Measurements from ENCODE around the gene ZNF415. TPM values are rescaled to one million over a fixed set of nuclear protein-coding genes. Genes with fewer than 3 reads are reported as not detected.
A peak's percentile ranks its signal among the peaks of the same experiment; 100 is the strongest.

ZNF415 gene
- total RNA-seq, 1 donor from 2014 or later, result 13.8 TPM

GRCh38 chr19:53161123-53161522, 28.4 kb upstream of the ZNF415 start:
- Mint-ChIP-seq H3K27me3 (ENCODE audit: low read depth) (no peaks in the 10 kb centered on the region), H3K4me1 (peaks cover 15% of the 10 kb centered on the region), H3K9me3 (peaks cover 38% of the 10 kb centered on the region), H3K4me3 (no peak overlapping the region), H3K27ac (no peak overlapping the region), H3K36me3 (peaks cover 32% of the 10 kb centered on the region)
- no peak for TF ChIP-seq CTCF (IDR thresholded peaks at IDR 0.05; ENCODE audit: unreplicated experiment)
- no peak for DNase-seq (ENCODE audit: low spot score in 2 of 2, unreplicated experiment in 2 of 2)

GRCh38 chr19:53160350-53160749, 27.6 kb upstream of the ZNF415 start:
- no peak overlapping the region for H3K27ac Mint-ChIP-seq
- no peak for DNase-seq (ENCODE audit: low spot score in 2 of 2, unreplicated experiment in 2 of 2)
- no peak overlapping the region for H3K4me3 Mint-ChIP-seq
- no peaks in the 10 kb centered on the region for H3K27me3 Mint-ChIP-seq (ENCODE audit: low read depth)
- no peak for TF ChIP-seq CTCF (IDR thresholded peaks at IDR 0.05; ENCODE audit: unreplicated experiment)
- peaks cover 15% of the 10 kb centered on the region for H3K4me1 Mint-ChIP-seq
- H3K36me3 Mint-ChIP-seq, result peaks cover 24% of the 10 kb centered on the region
- peaks cover 31% of the 10 kb centered on the region for H3K9me3 Mint-ChIP-seq

- no peaks in the 10 kb centered on the region for H3K27me3 Mint-ChIP-seq (ENCODE audit: low read depth)
- H3K4me1 Mint-ChIP-seq, result peaks cover 15% of the 10 kb centered on the region
- H3K27ac Mint-ChIP-seq, result peak overlapping the region; percentile 67
- peaks cover 23% of the 10 kb centered on the region for H3K36me3 Mint-ChIP-seq
- TF ChIP-seq CTCF (IDR thresholded peaks at IDR 0.05; ENCODE audit: unreplicated experiment), result no peak
- DNase-seq (ENCODE audit: low spot score in 2 of 2, unreplicated experiment in 2 of 2), result peak; percentile 22 to 62
- H3K4me3 Mint-ChIP-seq, result peak overlapping the region; percentile 72
- peaks cover 12% of the 10 kb centered on the region for H3K9me3 Mint-ChIP-seq
Measured at GRCh38 chr19:53158119-53158656, 25.5 kb upstream of the ZNF415 start.

GRCh38 chr19:53157626-53158025, 24.9 kb upstream of the ZNF415 start:
- no peak for DNase-seq (ENCODE audit: low spot score in 2 of 2, unreplicated experiment in 2 of 2)
- H3K36me3 Mint-ChIP-seq, result peaks cover 25% of the 10 kb centered on the region
- peak overlapping the region; percentile 67 for H3K27ac Mint-ChIP-seq
- H3K4me1 Mint-ChIP-seq, result peaks cover 15% of the 10 kb centered on the region
- H3K27me3 Mint-ChIP-seq (ENCODE audit: low read depth), result no peaks in the 10 kb centered on the region
- no peak for TF ChIP-seq CTCF (IDR thresholded peaks at IDR 0.05; ENCODE audit: unreplicated experiment)
- H3K9me3 Mint-ChIP-seq, result peaks cover 12% of the 10 kb centered on the region
- peak overlapping the region; percentile 72 for H3K4me3 Mint-ChIP-seq

GRCh38 chr19:53156850-53157249, 24.1 kb upstream of the ZNF415 start:
- Mint-ChIP-seq H3K9me3 (peaks cover 12% of the 10 kb centered on the region), H3K27ac (no peak overlapping the region), H3K4me3 (peak overlapping the region; percentile 72), H3K27me3 (ENCODE audit: low read depth) (no peaks in the 10 kb centered on the region), H3K4me1 (peaks cover 15% of the 10 kb centered on the region), H3K36me3 (peaks cover 29% of the 10 kb centered on the region)
- no peak for DNase-seq (ENCODE audit: low spot score in 2 of 2, unreplicated experiment in 2 of 2)
- no peak for TF ChIP-seq CTCF (IDR thresholded peaks at IDR 0.05; ENCODE audit: unreplicated experiment)

GRCh38 chr19:53147645-53148044, 14.9 kb upstream of the ZNF415 start:
- peaks cover 58% of the 10 kb centered on the region for H3K9me3 Mint-ChIP-seq
- peaks cover 78% of the 10 kb centered on the region for H3K36me3 Mint-ChIP-seq
- H3K27ac Mint-ChIP-seq, result no peak overlapping the region
- no peaks in the 10 kb centered on the region for H3K27me3 Mint-ChIP-seq (ENCODE audit: low read depth)
- no peak for DNase-seq (ENCODE audit: low spot score in 2 of 2, unreplicated experiment in 2 of 2)
- TF ChIP-seq CTCF (IDR thresholded peaks at IDR 0.05; ENCODE audit: unreplicated experiment), result no peak
- H3K4me3 Mint-ChIP-seq, result no peak overlapping the region
- H3K4me1 Mint-ChIP-seq, result no peaks in the 10 kb centered on the region
